Activated CD8-positive, alpha-beta T cell treated with anti-CD3 and anti-CD28 coated beads, Interleukin-2, amount 10 ng/mL, durations not matched to agents 7 days and 5 days (primary cell): ENCODE results near the gene IL21R. TPM values are rescaled to one million over a fixed set of nuclear protein-coding genes. Genes with fewer than 3 reads are reported as not detected.

ENCODE experiments used
- ATAC-seq: fragments of 150-1000 bp; cut with Tn5 transposase; one replicate; pipeline ENCODE4 v1.10.0; 2021; ENCODE audit warnings: moderate library complexity
- CTCF ChIA-PET: fragments of 350-600 bp; sonication (Branson Sonifier 250); formaldehyde crosslinking; loops from one replicate; lab custom pipeline; 2021; ENCODE audit warnings: antibody characterized with exemption; lab: Charles Lee
- POLR2A ChIA-PET: fragments of 350-600 bp; sonication (Branson Sonifier 250); formaldehyde crosslinking; loops from one replicate; lab custom pipeline; 2021; ENCODE audit warnings: antibody characterized with exemption; lab: Charles Lee
- DNase-seq: peaks from one replicate; pipeline ENCODE4 v3.0.0-alpha.2; 2020
- H3K27ac Mint-ChIP-seq: one replicate; pipeline ENCODE4 v1.8.0; 2021; ENCODE audit warnings: mild to moderate bottlenecking, mixed read lengths
- H3K27me3 Mint-ChIP-seq: one replicate; pipeline ENCODE4 v1.8.0; 2021; ENCODE audit warnings: low read depth, mixed read lengths
- H3K36me3 Mint-ChIP-seq: one replicate; pipeline ENCODE4 v1.8.0; 2021; ENCODE audit warnings: low read depth, mixed read lengths
- H3K4me1 Mint-ChIP-seq: one replicate; pipeline ENCODE4 v1.8.0; 2021; ENCODE audit warnings: low read depth, mixed read lengths
- H3K4me3 Mint-ChIP-seq: one replicate; pipeline ENCODE4 v1.8.0; 2021; ENCODE audit warnings: mild to moderate bottlenecking, mixed read lengths
- H3K9me3 Mint-ChIP-seq: one replicate; pipeline ENCODE4 v1.8.0; 2022; ENCODE audit warnings: mixed read lengths; ENCODE audit not compliant: insufficient read depth
- total RNA-seq, 2 experiments: library from RNA; stranded (reverse); gene quantifications; one replicate each; pipeline ENCODE4 v1.2.3, GENCODE V29; 2021

Gene IL21R
- total RNA-seq, 2 experiments from 2014 or later = 23.5 to 24.2 TPM

DNA sequence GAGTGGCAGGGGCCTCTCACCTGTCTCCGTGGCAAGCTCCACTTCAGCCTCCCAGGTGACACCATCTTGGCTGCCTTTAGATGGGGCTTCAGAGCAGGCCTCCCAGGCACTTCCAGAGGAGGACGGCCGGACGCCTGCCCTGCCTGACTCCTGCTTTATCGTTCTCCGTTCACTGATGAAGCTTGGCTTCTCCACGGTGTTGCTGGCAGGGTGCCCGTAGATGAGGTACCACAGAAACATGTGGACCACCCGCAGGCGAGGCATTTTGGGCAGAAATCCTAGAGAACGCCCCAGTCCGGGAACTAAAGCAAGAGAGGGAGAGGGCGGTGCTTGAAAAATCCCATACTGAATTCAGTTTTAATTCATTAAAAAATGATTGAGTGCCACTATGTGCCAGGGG lies 93.2 kb downstream of the IL21R start:
- POLR2A ChIA-PET = no interaction called here
- no peak overlapping the region for H3K27ac Mint-ChIP-seq
- CTCF ChIA-PET = no interaction called here
- no peaks in the 10 kb centered on the region for H3K4me1 Mint-ChIP-seq
- H3K36me3 Mint-ChIP-seq = peaks cover 45% of the 10 kb centered on the region
- DNase-seq (no peak), ATAC-seq (no peak)
- H3K9me3 Mint-ChIP-seq = no peaks in the 10 kb centered on the region
- H3K27me3 Mint-ChIP-seq = no peaks in the 10 kb centered on the region
- no peak overlapping the region for H3K4me3 Mint-ChIP-seq

DNA sequence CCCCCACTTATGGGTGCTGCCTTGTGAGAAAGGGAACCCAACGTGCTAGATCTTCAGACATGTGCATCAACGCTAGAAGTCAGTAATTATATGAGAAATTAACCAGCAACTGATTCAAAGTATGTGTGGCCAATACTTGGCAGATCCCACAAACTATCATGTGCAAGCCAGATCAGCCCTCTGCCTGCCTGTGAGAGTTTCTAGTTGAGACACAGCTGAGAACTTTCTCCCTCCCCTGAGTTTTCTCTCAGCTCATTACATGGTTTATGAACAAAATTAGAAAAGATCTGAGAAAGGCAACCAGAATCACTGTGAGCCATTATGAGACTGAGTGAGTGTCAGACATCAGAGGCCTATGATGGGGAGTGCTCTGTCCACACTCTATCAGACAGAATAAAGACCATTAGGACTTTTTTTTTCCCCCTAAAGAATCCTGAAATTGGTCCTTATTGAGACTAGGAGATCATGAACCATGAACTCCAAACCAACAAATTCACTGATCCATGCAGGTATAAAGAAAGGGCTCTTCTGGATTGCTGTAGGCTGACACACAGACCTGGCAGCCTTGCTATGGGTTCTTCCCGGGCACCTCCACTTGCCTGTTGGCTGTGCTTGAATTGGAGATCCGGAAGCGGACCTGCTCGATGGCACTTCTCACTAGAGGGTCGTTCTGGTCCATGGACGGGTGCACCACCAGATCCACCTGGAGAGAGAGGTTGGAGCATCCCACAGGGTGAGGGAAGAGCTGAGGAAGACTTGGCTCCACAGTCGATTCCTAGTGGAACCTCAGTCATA lies 96.3 kb downstream of the IL21R start:
- DNase-seq (no peak), ATAC-seq (no peak)
- Mint-ChIP-seq H3K9me3 (no peaks in the 10 kb centered on the region), H3K27me3 (no peaks in the 10 kb centered on the region), H3K4me3 (no peak overlapping the region), H3K27ac (peak overlapping the region; percentile 12), H3K4me1 (no peaks in the 10 kb centered on the region), H3K36me3 (peaks cover 49% of the 10 kb centered on the region)
- CTCF ChIA-PET = no interaction called here
- POLR2A ChIA-PET = no interaction called here

DNA sequence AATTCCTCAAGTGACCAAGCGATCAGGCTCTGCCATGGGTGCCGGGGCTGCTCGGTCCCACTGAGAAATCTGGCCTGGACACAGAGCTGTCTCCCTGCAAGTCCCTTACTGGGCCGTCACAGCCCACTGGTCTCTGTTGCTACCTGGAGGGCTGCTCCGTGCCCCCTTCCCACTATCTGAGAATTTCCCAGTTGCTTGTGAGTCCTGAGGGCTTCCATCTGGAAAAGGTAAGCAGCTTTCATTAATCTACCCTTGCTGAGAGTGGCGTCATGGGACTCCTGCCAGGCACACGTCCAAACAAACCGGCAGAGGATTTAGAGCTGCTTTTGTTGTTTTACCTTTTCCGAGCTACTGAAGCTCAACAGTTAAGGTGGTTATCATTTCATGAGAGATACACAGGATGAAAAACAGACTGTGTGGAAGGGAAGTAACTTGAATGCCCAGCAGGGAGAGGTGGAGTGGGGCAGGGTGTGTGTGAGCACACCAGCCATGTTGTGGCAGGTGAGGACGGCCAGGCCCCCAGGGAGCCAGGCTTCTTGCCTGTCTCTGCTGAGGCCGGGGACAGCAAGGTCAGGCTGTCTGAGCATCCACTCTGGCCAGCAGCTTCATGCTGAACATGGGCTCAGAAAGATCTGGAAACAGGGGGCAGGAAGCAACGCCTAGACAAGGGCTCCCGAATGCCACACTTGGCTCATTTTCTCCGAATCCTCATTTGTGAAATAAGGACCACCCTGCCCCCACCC lies 97.1 kb downstream of the IL21R start:
- POLR2A ChIA-PET = no interaction called here
- no peaks in the 10 kb centered on the region for H3K4me1 Mint-ChIP-seq
- ATAC-seq (no peak), DNase-seq (no peak)
- H3K27ac Mint-ChIP-seq = no peak overlapping the region
- CTCF ChIA-PET = no interaction called here
- no peak overlapping the region for H3K4me3 Mint-ChIP-seq
- H3K36me3 Mint-ChIP-seq = peaks cover 57% of the 10 kb centered on the region
- no peaks in the 10 kb centered on the region for H3K9me3 Mint-ChIP-seq
- no peaks in the 10 kb centered on the region for H3K27me3 Mint-ChIP-seq

DNA sequence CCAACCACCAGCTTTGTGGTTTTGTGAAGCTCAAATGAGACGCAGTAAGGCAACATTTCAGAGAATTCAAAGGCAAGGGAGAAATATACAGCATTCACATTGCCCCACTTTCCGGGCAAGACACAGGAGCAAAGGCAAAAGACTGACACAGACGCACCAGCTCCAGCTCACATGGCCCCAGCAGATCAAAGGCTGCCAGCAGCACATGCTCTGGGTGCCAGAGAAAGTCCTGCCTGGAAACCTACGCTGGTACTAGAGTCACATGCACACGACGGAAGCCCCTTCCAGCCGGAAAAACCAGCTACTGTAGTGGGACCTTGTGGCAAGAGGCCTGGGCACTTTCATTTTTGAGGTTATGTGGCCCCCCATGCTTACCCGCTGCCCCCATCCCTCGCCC lies 97.7 kb downstream of the IL21R start:
- no peak for DNase-seq
- POLR2A ChIA-PET = no interaction called here
- H3K36me3 Mint-ChIP-seq = peaks cover 55% of the 10 kb centered on the region
- H3K27ac Mint-ChIP-seq = no peak overlapping the region
- H3K4me3 Mint-ChIP-seq = no peak overlapping the region
- CTCF ChIA-PET = interaction anchor here (1.1 kb wide), 1 partner anchor 33 kb away, joined by 3 read pairs; no protein-coding TSS in a partner anchor
- no peaks in the 10 kb centered on the region for H3K27me3 Mint-ChIP-seq
- H3K4me1 Mint-ChIP-seq = no peaks in the 10 kb centered on the region
- no peaks in the 10 kb centered on the region for H3K9me3 Mint-ChIP-seq
- no peak for ATAC-seq

DNA sequence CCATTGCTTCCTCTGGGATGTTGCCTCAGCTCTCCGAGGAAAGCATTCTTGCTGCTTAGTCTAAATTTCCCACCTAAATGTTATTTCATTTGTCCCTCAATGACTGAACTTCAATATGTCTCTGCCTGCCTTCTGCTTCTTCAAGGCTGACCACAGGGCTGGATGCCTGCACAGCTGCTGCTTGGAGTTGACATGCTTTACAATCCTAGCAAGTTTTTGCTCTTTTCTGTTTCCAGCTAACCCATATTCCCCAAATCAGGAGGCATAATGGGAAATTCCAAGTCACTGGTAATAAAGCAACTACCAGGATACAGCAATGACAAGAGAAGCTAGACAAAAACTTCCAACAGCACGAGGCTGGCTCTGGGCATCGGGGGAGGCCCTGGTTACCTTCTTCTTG lies 98.8 kb downstream of the IL21R start:
- Mint-ChIP-seq H3K4me3 (no peak overlapping the region), H3K9me3 (no peaks in the 10 kb centered on the region), H3K27me3 (no peaks in the 10 kb centered on the region), H3K36me3 (peaks cover 59% of the 10 kb centered on the region), H3K4me1 (no peaks in the 10 kb centered on the region), H3K27ac (no peak overlapping the region)
- POLR2A ChIA-PET = interaction anchor here (1.1 kb wide), 1 partner anchor 12 kb away, joined by 3 read pairs; no protein-coding TSS in a partner anchor
- no peak for DNase-seq
- no peak for ATAC-seq
- CTCF ChIA-PET = interaction anchor here (0.7 to 1.1 kb wide), 2 partner anchors 15 to 32 kb away, joined by 3 to 5 read pairs; no protein-coding TSS in a partner anchor

Other genes with a start within 250 kb of the IL21R start
- gene KDM8, start 198.6 kb upstream of the IL21R start, total RNA-seq = 10 to 100 TPM; 14.7 to 15.0 TPM
- gene NSMCE1, start 133.4 kb upstream of the IL21R start, total RNA-seq = 10 to 100 TPM; 87.3 to 94.9 TPM
- gene IL4R, start 88.2 kb upstream of the IL21R start, total RNA-seq = 100 to 1,000 TPM; 231 to 237 TPM
- gene GTF3C1, start 147.7 kb downstream of the IL21R start, total RNA-seq = 10 to 100 TPM; 55.8 to 58.5 TPM
- gene KATNIP, start 148.0 kb downstream of the IL21R start, total RNA-seq = 10 to 100 TPM; 18.6 to 19.0 TPM